H9 (cell line): Measurements from ENCODE around the gene MATK. TPM values are rescaled to one million over a fixed set of nuclear protein-coding genes. Genes with fewer than 3 reads are reported as not detected.

Experiments used
- DNase-seq: peaks from one replicate; pipeline ENCODE4 v3.0.0-alpha.2; 2017
- H2AFZ ChIP-seq: one replicate; pipeline ENCODE4 v1.6.1; 2013; ENCODE audit warnings: mild to moderate bottlenecking, low read length, control low read depth, moderate library complexity
- H2AK5ac ChIP-seq: 2 replicates; pipeline ENCODE4 v1.6.1; 2013; ENCODE audit warnings: low read length, control low read depth, mixed read lengths; ENCODE audit not compliant: insufficient read length
- H2BK120ac ChIP-seq: one replicate; pipeline ENCODE4 v1.6.1; 2013; ENCODE audit warnings: low read depth, mild to moderate bottlenecking, low read length, control low read depth, inconsistent platforms; ENCODE audit not compliant: poor library complexity, severe bottlenecking
- H2BK12ac ChIP-seq: 2 replicates; pipeline ENCODE4 v1.6.1; 2013; ENCODE audit warnings: low read length, control low read depth, mixed read lengths, low read depth; ENCODE audit not compliant: insufficient read length
- H2BK15ac ChIP-seq: 2 replicates; pipeline ENCODE4 v1.6.1; 2013; ENCODE audit warnings: low read depth, low read length, control low read depth
- H2BK20ac ChIP-seq: one replicate; pipeline ENCODE4 v1.6.1; 2013; ENCODE audit warnings: low read depth, mild to moderate bottlenecking, low read length, control low read depth, inconsistent platforms; ENCODE audit not compliant: poor library complexity, severe bottlenecking
- H2BK5ac ChIP-seq: 2 replicates; pipeline ENCODE4 v1.6.1; 2013; ENCODE audit warnings: low read length, control low read depth, mixed read lengths; ENCODE audit not compliant: insufficient read length
- H3K14ac ChIP-seq: 2 replicates; pipeline ENCODE4 v1.6.1; 2013; ENCODE audit warnings: low read length, control low read depth; ENCODE audit not compliant: insufficient read depth
- H3K18ac ChIP-seq: 2 replicates; pipeline ENCODE4 v1.6.1; 2013; ENCODE audit warnings: low read depth, mild to moderate bottlenecking, mixed read lengths, low read length, control low read depth; ENCODE audit not compliant: insufficient read length
- H3K23ac ChIP-seq: 2 replicates; pipeline ENCODE4 v1.6.1; 2013; ENCODE audit warnings: low read length, control low read depth, mixed read lengths, low read depth; ENCODE audit not compliant: insufficient read length
- H3K23me2 ChIP-seq: 2 replicates; pipeline ENCODE4 v1.6.1; 2013; ENCODE audit warnings: low read depth, mild to moderate bottlenecking, mixed read lengths, low read length, control low read depth; ENCODE audit not compliant: insufficient read length, poor library complexity, severe bottlenecking
- H3K27ac ChIP-seq: 2 replicates; pipeline ENCODE4 v1.5.1; 2013; ENCODE audit warnings: low read length, control low read depth, mixed read lengths, low read depth; ENCODE audit not compliant: insufficient read length
- H3K27me3 ChIP-seq: 2 replicates; pipeline ENCODE4 v1.6.1; 2013; ENCODE audit warnings: low read length, control low read depth, inconsistent platforms; ENCODE audit not compliant: insufficient read depth
- H3K4ac ChIP-seq: 2 replicates; pipeline ENCODE4 v1.6.1; 2013; ENCODE audit warnings: low read depth, mild to moderate bottlenecking, control low read depth, inconsistent platforms, low read length, moderate library complexity
- H3K4me1 ChIP-seq: 2 replicates; pipeline ENCODE4 v1.6.1; 2013; ENCODE audit warnings: low read length, control low read depth, inconsistent platforms; ENCODE audit not compliant: insufficient read depth
- H3K4me2 ChIP-seq: 2 replicates; pipeline ENCODE4 v1.6.1; 2013; ENCODE audit warnings: low read length, control low read depth, mixed read lengths; ENCODE audit not compliant: insufficient read length, insufficient read depth
- H3K56ac ChIP-seq: 2 replicates; pipeline ENCODE4 v1.6.1; 2013; ENCODE audit warnings: low read depth, mild to moderate bottlenecking, mixed read lengths, low read length, control low read depth; ENCODE audit not compliant: insufficient read length
- H3K79me1 ChIP-seq: 2 replicates; pipeline ENCODE4 v1.6.1; 2013; ENCODE audit warnings: low read depth, mild to moderate bottlenecking, moderate library complexity, low read length, control low read depth, inconsistent platforms; ENCODE audit not compliant: insufficient read depth, poor library complexity, severe bottlenecking
- H3K79me2 ChIP-seq: 2 replicates; pipeline ENCODE4 v1.6.1; 2013; ENCODE audit warnings: low read length, control low read depth, inconsistent platforms; ENCODE audit not compliant: insufficient read depth
- H3K9ac ChIP-seq: 2 replicates; pipeline ENCODE4 v1.6.1; 2013; ENCODE audit warnings: low read length, control low read depth, mixed read lengths; ENCODE audit not compliant: insufficient read length; ENCODE audit errors: extremely low read depth
- H3K9me3 ChIP-seq: one replicate; pipeline ENCODE4 v1.6.1; 2013; ENCODE audit warnings: low read depth, low read length, inconsistent platforms; ENCODE audit not compliant: control insufficient read depth
- H3T11ph ChIP-seq: one replicate; pipeline ENCODE4 v1.6.1; 2013; ENCODE audit warnings: mild to moderate bottlenecking, low read length, control low read depth, inconsistent platforms
- H4K20me1 ChIP-seq: one replicate; pipeline ENCODE4 v1.6.1; 2013; ENCODE audit not compliant: control insufficient read depth, insufficient read length, insufficient read depth
- H4K5ac ChIP-seq: 2 replicates; pipeline ENCODE4 v1.6.1; 2013; ENCODE audit warnings: low read depth, mild to moderate bottlenecking, mixed read lengths, low read length, control low read depth; ENCODE audit not compliant: insufficient read length
- H4K8ac ChIP-seq: replicated peaks from 2 replicates; pipeline ENCODE4 v1.6.1; 2013; ENCODE audit warnings: low read length, control low read depth, mixed read lengths, low read depth; ENCODE audit not compliant: insufficient read length
- H4K91ac ChIP-seq: 2 replicates; pipeline ENCODE4 v1.6.1; 2013; ENCODE audit warnings: low read depth, mild to moderate bottlenecking, moderate library complexity, mixed read lengths, low read length, control low read depth; ENCODE audit not compliant: insufficient read length
- H3K27ac Mint-ChIP-seq, 3 experiments: 2 replicates in 2 of 3; 3 replicates in 1 of 3; pipeline ENCODE4 v1.8.0; 2020 to 2021; ENCODE audit warnings: mixed read lengths in 3 of 3, mild to moderate bottlenecking in 1 of 3, moderate library complexity in 1 of 3
- H3K27me3 Mint-ChIP-seq: 2 replicates; pipeline ENCODE4 v1.8.0; 2021; ENCODE audit warnings: low read depth, mild to moderate bottlenecking, moderate library complexity, mixed read lengths
- H3K36me3 Mint-ChIP-seq, 3 experiments: 2 replicates in 2 of 3; 3 replicates in 1 of 3; pipeline ENCODE4 v1.8.0; 2020 to 2021; ENCODE audit warnings: low read depth in 3 of 3, mixed read lengths in 3 of 3; ENCODE audit not compliant: insufficient read depth in 1 of 3
- H3K4me1 Mint-ChIP-seq, 2 experiments: 2 replicates each; pipeline ENCODE4 v1.8.0; 2020; ENCODE audit warnings: mixed read lengths in 2 of 2
- H3K4me3 Mint-ChIP-seq, 2 experiments: 2 replicates in 1 of 2; 3 replicates in 1 of 2; pipeline ENCODE4 v1.8.0; 2020 to 2021; ENCODE audit warnings: mild to moderate bottlenecking in 2 of 2, mixed read lengths in 2 of 2, moderate library complexity in 1 of 2
- H3K9me3 Mint-ChIP-seq, 2 experiments: 2 replicates in 1 of 2; 3 replicates in 1 of 2; pipeline ENCODE4 v1.8.0; 2020; ENCODE audit warnings: mild to moderate bottlenecking in 2 of 2, mixed read lengths in 2 of 2, moderate library complexity in 1 of 2
- CTCF ChIP-seq: fragments of 200-600 bp; sonication (generic); conservative IDR thresholded peaks from 3 replicates; pipeline ENCODE4 v1.8.0; 2021; ENCODE audit warnings: antibody characterized with exemption, mild to moderate bottlenecking
- WGBS: extraction: QIAGEN DNeasy Blood & Tissue Kit; methylation state at CpG from one replicate; pipeline ENCODE4 v1.1.7; 2013; ENCODE audit warnings: missing lambda C conversion rate, low lambda C conversion rate, mixed read lengths; ENCODE audit not compliant: insufficient read length; ENCODE audit errors: extremely low coverage; 5-methylcytosine and 5-hydroxymethylcytosine counted together
- total RNA-seq: library from RNA; stranded (reverse); gene quantifications from 2 replicates; pipeline ENCODE4 v1.2.1, GENCODE V29; 2021

The MATK gene
- total RNA-seq, 1 experiment from 2014 or later, result 13.5 TPM

GRCh38 chr19:3782903-3783302 lies 3.3 kb downstream of the MATK start:
- no CpG with 5 or more reads among the region's 13 CpGs for WGBS
- no peak overlapping the region for H3K27ac Mint-ChIP-seq

More at GRCh38 chr19:3782903-3783302, 3.3 kb downstream of the MATK start:
- Histone ChIP-seq H2BK20ac (no peak overlapping the region), H3K27ac (no peak overlapping the region), H3K79me1 (no peaks in the 10 kb centered on the region), H3K4ac (no peak overlapping the region), H2BK120ac (no peak overlapping the region), H3K23me2 (no peaks in the 10 kb centered on the region), H3K27me3 (peaks cover 2% of the 10 kb centered on the region; the same call in 1 of the 2 replicates), H3K9ac (no peak overlapping the region), H2BK5ac (no peak overlapping the region), H2BK12ac (no peak overlapping the region), H4K91ac (no peak overlapping the region), H2AK5ac (no peak overlapping the region), H3K14ac (no peak overlapping the region), H3K9me3 (peaks cover 19% of the 10 kb centered on the region), H3K56ac (no peak overlapping the region), H3K18ac (no peak overlapping the region), H3T11ph (no peak overlapping the region), H2BK15ac (no peak overlapping the region), H4K8ac (no peak overlapping the region), H3K4me1 (no peaks in the 10 kb centered on the region), H3K4me2 (no peak overlapping the region), H3K79me2 (no peaks in the 10 kb centered on the region), H2AFZ (no peak overlapping the region), H4K20me1 (no peaks in the 10 kb centered on the region), H4K5ac (no peak overlapping the region), H3K23ac (no peak overlapping the region)
- no peak overlapping the region for H3K4me3 Mint-ChIP-seq
- DNase-seq, result peak; percentile 19
- H3K9me3 Mint-ChIP-seq, result peaks cover 21 to 23% of the 10 kb centered on the region in 2 experiments
- peaks cover 51% of the 10 kb centered on the region for H3K27me3 Mint-ChIP-seq
- H3K36me3 Mint-ChIP-seq, result peaks cover 21 to 24% (median 21%) of the 10 kb centered on the region in 3 experiments
- TF ChIP-seq CTCF, result no peak
- H3K4me1 Mint-ChIP-seq, result peaks cover 2 to 5% of the 10 kb centered on the region in 2 experiments; a peak in 2 of 4 replicates
